ENCODE data around the gene PRDM10.

DNA sequence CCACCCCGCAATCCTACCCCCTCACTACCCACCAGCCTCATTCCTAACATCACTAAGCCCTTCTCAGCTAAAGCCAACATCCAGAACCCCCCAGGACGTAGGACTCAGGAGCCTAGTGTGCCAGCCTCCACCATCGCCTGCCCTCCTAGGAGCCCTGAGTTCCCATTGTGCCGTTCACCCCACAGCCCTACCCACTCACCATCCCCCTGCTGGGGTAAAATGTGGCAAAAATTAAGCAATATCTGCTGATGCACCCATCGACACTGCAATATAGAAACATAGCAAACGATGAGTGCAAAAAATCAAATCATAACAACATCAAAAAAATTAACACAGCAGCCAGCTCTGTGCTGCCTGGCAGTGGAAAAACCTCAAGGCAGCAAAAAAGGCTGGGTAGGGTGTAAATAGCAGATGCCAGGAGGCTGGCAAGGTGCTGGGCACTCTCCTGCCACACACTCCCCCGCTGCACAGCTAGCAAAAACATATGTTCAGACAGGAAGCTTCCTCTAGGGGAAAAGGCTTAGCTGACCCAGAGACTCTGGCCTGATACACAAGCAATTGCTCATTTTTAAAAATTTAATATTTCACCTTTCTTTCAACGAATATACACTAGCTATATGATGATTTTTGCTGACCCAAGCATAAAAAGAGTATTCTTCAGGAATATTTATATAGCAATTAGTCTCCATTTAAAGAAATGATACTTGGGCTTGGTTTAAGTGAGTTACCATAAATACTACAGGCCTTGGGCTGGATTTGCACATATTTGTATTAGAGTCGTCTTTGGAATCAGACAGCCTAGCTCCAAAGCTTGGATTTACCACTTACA, 33.8 kb downstream of the PRDM10 start:
- TF ChIP-seq, protein P1, sequence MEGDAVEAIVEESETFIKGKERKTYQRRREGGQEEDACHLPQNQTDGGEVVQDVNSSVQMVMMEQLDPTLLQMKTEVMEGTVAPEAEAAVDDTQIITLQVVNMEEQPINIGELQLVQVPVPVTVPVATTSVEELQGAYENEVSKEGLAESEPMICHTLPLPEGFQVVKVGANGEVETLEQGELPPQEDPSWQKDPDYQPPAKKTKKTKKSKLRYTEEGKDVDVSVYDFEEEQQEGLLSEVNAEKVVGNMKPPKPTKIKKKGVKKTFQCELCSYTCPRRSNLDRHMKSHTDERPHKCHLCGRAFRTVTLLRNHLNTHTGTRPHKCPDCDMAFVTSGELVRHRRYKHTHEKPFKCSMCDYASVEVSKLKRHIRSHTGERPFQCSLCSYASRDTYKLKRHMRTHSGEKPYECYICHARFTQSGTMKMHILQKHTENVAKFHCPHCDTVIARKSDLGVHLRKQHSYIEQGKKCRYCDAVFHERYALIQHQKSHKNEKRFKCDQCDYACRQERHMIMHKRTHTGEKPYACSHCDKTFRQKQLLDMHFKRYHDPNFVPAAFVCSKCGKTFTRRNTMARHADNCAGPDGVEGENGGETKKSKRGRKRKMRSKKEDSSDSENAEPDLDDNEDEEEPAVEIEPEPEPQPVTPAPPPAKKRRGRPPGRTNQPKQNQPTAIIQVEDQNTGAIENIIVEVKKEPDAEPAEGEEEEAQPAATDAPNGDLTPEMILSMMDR (conservative IDR thresholded peaks at IDR 0.05 in 1 of 2, IDR thresholded peaks at IDR 0.05 in 1 of 2; ENCODE audit: extremely low read depth in 1 of 2, insufficient read depth in 1 of 2, low read depth in 1 of 2, low read length in 2 of 2) = no peak
- TF ChIP-seq EZH2 (IDR thresholded peaks at IDR 0.05; ENCODE audit: borderline replicate concordance, low read length) = no peak

All from mammary epithelial cell (primary cell).